ENCODE data around the gene ARL8B. TPM values are rescaled to one million over a fixed set of nuclear protein-coding genes. Genes with fewer than 3 reads are reported as not detected.
A peak's percentile ranks its signal among the peaks of the same experiment; 100 is the strongest.

The ARL8B gene
- polyA plus RNA-seq, 3 donors: 46.6 to 121 (median 101) TPM

GRCh38 chr3:5188419-5189221, 66.5 kb downstream of the ARL8B start:
- peak overlapping the region; percentile 93 to 99 (median 97) for H3K27ac Mint-ChIP-seq
- no peaks in the 10 kb centered on the region for H3K9me3 Mint-ChIP-seq
- Histone ChIP-seq H3K9me3 (replicated peaks in 1 of 2; ENCODE audit: control insufficient read depth in 1 of 2, insufficient read depth in 1 of 2, low read length in 2 of 2) (no peaks in the 10 kb centered on the region), H3K4me1 (ENCODE audit: control insufficient read depth in 1 of 2, insufficient read depth in 2 of 2, low read length in 2 of 2) (peaks cover 71 to 83% of the 10 kb centered on the region in 2 donors), H3K4me2 (replicated peaks; ENCODE audit: extremely low read depth, low read length, poor library complexity, severe bottlenecking) (peak overlapping the region; percentile 87), H3K27me3 (ENCODE audit: control insufficient read depth in 2 of 2, insufficient read depth in 2 of 2, low read length in 2 of 2) (no peaks in the 10 kb centered on the region), H2AFZ (ENCODE audit: insufficient read depth, low read depth, low read length, poor library complexity, severe bottlenecking) (peak overlapping the region; percentile 67), H3K9ac (ENCODE audit: insufficient read depth, low read length, poor library complexity, severe bottlenecking) (peak overlapping the region; percentile 100), H3K36me3 (replicated peaks in 1 of 2; ENCODE audit: control insufficient read depth in 1 of 2, insufficient read depth in 2 of 2, low read length in 2 of 2) (peaks cover 0 to 1% of the 10 kb centered on the region in 2 donors), H3K27ac (ENCODE audit: low read depth in 1 of 2, low read length in 2 of 2) (peak overlapping the region; percentile 76 to 98), H3K79me2 (ENCODE audit: insufficient read depth, low read length) (peaks cover 75% of the 10 kb centered on the region), H4K20me1 (ENCODE audit: insufficient read depth, low read length) (peaks cover 32% of the 10 kb centered on the region), H3K4me3 (replicated peaks in 1 of 3; ENCODE audit: low read depth in 2 of 3, low read length in 3 of 3) (peak overlapping the region; percentile 58 to 96 (median 91))
- intact Hi-C loops (cut with micrococcal nuclease): loop anchor here (5.0 kb wide), 2 partner anchors 46 to 51 kb away; no protein-coding TSS in a partner anchor
- no peak for TF ChIP-seq CTCF (IDR thresholded peaks at IDR 0.05)
- H3K36me3 Mint-ChIP-seq: peaks cover 5 to 24% of the 10 kb centered on the region in 2 donors
- peaks cover 73% of the 10 kb centered on the region for H3K4me1 Mint-ChIP-seq
- DNase-seq: peak; percentile 38 to 55 (median 47)
- peak overlapping the region; percentile 95 to 99 for H3K4me3 Mint-ChIP-seq
- WGBS (ENCODE audit: insufficient coverage): 11% methylated on average over 23 of the region's 26 CpGs
- H3K27me3 Mint-ChIP-seq (ENCODE audit: low read depth in 3 of 3): peaks cover 0 to 2% (median 0%) of the 10 kb centered on the region in 3 donors

- Histone ChIP-seq H2AFZ (ENCODE audit: insufficient read depth, low read depth, low read length, poor library complexity, severe bottlenecking) (no peak overlapping the region), H3K27ac (ENCODE audit: low read depth in 1 of 2, low read length in 2 of 2) (peak overlapping the region in 1 of 2 donors; percentile 5), H3K9ac (ENCODE audit: insufficient read depth, low read length, poor library complexity, severe bottlenecking) (no peak overlapping the region), H3K4me2 (replicated peaks; ENCODE audit: extremely low read depth, low read length, poor library complexity, severe bottlenecking) (peak overlapping the region; percentile 87), H3K27me3 (ENCODE audit: control insufficient read depth in 2 of 2, insufficient read depth in 2 of 2, low read length in 2 of 2) (no peaks in the 10 kb centered on the region), H4K20me1 (ENCODE audit: insufficient read depth, low read length) (peaks cover 45% of the 10 kb centered on the region), H3K4me1 (ENCODE audit: control insufficient read depth in 1 of 2, insufficient read depth in 2 of 2, low read length in 2 of 2) (peaks cover 71 to 83% of the 10 kb centered on the region in 2 donors), H3K79me2 (ENCODE audit: insufficient read depth, low read length) (peaks cover 79% of the 10 kb centered on the region), H3K9me3 (replicated peaks in 1 of 2; ENCODE audit: control insufficient read depth in 1 of 2, insufficient read depth in 1 of 2, low read length in 2 of 2) (no peaks in the 10 kb centered on the region), H3K4me3 (replicated peaks in 1 of 3; ENCODE audit: low read depth in 2 of 3, low read length in 3 of 3) (peak overlapping the region in 1 of 3 experiments; percentile 91), H3K36me3 (replicated peaks in 1 of 2; ENCODE audit: control insufficient read depth in 1 of 2, insufficient read depth in 2 of 2, low read length in 2 of 2) (peaks cover 0 to 10% of the 10 kb centered on the region in 2 donors)
- 95% methylated on average over 2 of the region's 7 CpGs for WGBS (ENCODE audit: insufficient coverage)
- Mint-ChIP-seq H3K27ac (peak overlapping the region in 3 of 7 donors; percentile 68 to 93 (median 74)), H3K4me3 (peak overlapping the region; percentile 7 to 8), H3K4me1 (peaks cover 73% of the 10 kb centered on the region), H3K9me3 (no peaks in the 10 kb centered on the region), H3K27me3 (ENCODE audit: low read depth in 3 of 3) (peaks cover 0 to 2% (median 0%) of the 10 kb centered on the region in 3 donors), H3K36me3 (peaks cover 13 to 23% of the 10 kb centered on the region in 2 donors)
- no peak for TF ChIP-seq CTCF (IDR thresholded peaks at IDR 0.05)
- intact Hi-C loops (cut with micrococcal nuclease): loop anchor here in 1 of 2 donors (10.0 kb wide), 1 partner anchor 175 kb away; no protein-coding TSS in a partner anchor
- DNase-seq: no peak
Observed at GRCh38 chr3:5190147-5190791, 68.2 kb downstream of the ARL8B start.

Data from CD14-positive monocyte (primary cell).